Stimulated activated CD4-positive, alpha-beta T cell treated with anti-CD3 and anti-CD28 coated beads, Interleukin-15, amount 100 ng/mL, for 1 hour (primary cell): Measurements from ENCODE around the gene AGK.
"Not testable (repeated sequence)": the region's sequence is repeated elsewhere in the genome, so short reads cannot be mapped to it uniquely, and the experiment has no call there.

Experiments
- DNase-seq, 2 donors: peaks; one replicate each; pipeline ENCODE4 v3.0.0-alpha.2; 2020; ENCODE audit warnings: low read depth in 1 of 2, low spot score in 1 of 2

The AGK gene

GRCh38 chr7:141551782-141552181, 572 bp downstream of the AGK start:
- no peak for DNase-seq

- DNase-seq: no peak
Measured at GRCh38 chr7:141557360-141557759, 6.2 kb downstream of the AGK start.

- DNase-seq: not testable (repeated sequence)
Measured at GRCh38 chr7:141557831-141558531, 6.8 kb downstream of the AGK start.

- no peak for DNase-seq
Measured at GRCh38 chr7:141558544-141559183, 7.5 kb downstream of the AGK start.

DNA sequence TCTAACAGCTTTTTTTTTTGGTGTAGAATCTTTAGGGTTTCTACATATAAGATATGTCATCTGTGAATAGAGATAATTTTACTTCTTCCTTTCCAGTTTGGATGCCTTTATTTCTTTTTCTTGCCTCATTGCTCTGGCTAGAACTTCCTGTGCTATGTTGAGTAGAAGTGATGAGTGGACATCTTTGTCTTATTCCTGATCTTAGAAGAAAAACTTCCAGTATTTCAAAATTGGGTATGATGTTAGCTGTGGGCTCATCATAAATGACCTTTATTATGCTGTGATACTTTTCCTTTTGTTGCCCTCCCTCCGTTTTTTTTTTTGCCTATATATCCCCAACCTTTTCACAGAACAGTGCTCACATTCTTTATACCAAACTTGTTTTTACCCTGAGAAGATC, 8.8 kb downstream of the AGK start:
- DNase-seq: no peak

DNA sequence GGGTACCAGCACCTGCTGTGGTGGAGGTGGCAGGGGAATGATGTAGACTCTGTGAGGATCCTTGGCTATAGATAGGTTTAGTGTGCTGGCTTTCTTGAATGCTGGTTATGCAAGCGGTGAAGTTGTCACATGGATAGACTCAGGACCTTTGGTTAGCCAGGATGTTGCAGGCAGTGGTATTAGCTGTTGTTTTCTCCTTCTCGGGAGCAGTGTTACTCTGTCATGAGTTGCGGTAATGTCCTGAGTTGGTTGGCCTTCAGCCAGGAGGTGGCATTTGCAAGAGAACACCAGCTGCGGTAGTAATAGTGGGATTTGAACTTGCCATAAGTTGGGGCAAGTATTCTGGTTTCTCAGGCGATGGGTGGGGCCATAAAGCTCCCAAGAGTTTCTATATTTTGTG, 10.8 kb downstream of the AGK start:
- DNase-seq: no peak

GRCh38 chr7:141562543-141562942, 11.3 kb downstream of the AGK start:
- DNase-seq: no peak

- DNase-seq: no peak
Measured at GRCh38 chr7:141562972-141563371, 11.8 kb downstream of the AGK start.

GRCh38 chr7:141563956-141564623, 12.9 kb downstream of the AGK start:
- no peak for DNase-seq

- no peak for DNase-seq
Measured at GRCh38 chr7:141567432-141567831, 16.2 kb downstream of the AGK start.

GRCh38 chr7:141568227-141568626, 17.0 kb downstream of the AGK start:
- no peak for DNase-seq

GRCh38 chr7:141571059-141571458, 19.8 kb downstream of the AGK start:
- DNase-seq: no peak

DNA sequence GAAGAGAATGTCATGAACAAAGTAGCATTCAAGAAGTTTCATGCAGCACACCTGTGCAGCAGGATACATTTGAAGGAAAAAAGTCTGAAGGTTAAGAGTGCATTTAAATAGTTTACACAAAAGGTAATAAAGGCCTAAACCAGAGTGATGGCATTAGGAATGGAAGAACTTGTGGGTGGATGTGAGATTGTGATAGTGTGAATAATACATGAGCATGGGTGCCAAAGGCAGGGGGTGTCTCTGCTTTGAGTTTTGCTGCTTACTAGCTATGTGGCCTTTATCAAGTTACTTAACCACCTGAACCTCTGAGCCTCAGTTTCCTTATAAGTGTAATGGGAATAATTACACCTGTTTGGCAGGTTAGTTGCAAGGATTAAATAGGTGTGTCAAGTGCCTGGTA, 21.0 kb downstream of the AGK start:
- DNase-seq: no peak

GRCh38 chr7:141573511-141573910, 22.3 kb downstream of the AGK start:
- DNase-seq: no peak

- DNase-seq: no peak
Measured at GRCh38 chr7:141575164-141575563, 24.0 kb downstream of the AGK start.

DNA sequence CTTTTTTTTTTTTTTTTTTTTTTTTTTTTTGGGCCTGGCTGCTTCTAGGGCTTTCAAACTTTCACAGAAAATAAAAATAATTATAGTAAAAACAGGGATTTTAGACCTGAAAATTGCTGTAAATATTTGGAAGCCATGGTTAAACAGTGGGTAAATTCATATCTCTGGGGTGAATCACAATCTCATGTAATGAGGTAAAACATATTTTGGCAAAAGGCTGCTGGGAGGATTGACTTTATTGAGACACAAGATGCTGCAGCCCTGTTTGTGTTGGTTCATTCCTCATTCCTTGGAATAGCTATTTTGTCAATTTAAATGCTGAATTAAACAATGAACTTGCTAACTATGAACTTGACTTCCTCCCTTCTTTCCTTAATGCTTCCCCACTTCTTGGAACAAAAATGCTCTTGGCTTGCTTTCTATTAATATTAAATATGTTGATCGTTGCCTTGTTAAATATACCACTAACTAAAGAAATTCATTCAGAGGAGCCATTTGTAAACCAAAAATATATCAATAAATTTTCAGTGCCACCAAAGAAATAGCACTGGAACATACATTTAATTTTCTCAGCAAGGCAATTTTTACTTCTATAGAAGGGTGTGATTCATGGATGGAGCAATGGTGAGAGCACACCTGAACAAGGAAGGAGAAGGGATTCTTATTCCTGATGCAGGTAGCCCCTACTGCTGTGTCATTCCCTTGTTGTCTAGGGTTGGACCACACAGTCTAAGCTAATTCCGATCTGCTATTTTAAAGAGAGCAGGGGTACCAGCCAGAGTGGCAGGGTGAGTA, 24.6 kb downstream of the AGK start:
- no peak for DNase-seq

GRCh38 chr7:141577043-141577839, 26.0 kb downstream of the AGK start:
- no peak for DNase-seq

DNA sequence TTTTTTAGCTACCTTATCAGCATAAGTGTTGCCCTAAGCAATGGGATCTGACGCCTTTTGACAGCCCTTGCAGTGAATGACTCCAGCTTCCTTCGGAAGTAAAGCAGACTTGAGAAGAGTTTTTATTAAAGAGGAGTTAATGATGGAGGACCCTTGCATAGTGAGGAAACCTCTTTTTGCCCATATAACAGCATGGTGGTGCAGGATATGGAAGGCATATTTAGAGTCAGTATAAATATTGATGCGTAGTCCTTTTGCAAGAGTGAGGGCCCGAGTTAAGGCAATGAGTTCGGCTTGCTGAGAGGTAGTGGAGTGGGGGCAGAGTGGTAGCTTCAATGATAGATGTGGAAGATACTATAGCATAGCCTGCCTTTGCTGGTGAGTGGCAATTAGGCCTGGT, 28.7 kb downstream of the AGK start:
- not testable (repeated sequence) for DNase-seq

DNA sequence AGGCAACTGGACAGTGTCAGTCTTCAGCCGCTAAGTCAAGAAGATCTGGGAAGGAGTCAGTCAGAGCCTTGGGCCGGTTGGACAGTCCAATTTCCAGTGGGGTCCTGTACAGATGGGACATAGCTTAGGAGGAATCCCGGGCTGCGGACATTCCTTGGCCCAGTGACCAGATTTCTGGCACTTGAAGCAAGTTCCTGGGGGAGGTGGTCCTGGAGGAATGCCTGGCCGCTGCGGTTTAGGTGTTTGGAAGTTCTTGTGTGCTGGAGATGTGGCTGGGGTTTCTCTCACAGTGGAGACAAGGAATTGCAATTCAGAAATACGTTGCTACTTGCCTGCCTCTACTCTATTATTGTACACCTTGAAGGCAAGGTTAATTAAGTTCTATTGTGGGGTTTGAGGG, 30.9 kb downstream of the AGK start:
- DNase-seq: not testable (repeated sequence)

DNA sequence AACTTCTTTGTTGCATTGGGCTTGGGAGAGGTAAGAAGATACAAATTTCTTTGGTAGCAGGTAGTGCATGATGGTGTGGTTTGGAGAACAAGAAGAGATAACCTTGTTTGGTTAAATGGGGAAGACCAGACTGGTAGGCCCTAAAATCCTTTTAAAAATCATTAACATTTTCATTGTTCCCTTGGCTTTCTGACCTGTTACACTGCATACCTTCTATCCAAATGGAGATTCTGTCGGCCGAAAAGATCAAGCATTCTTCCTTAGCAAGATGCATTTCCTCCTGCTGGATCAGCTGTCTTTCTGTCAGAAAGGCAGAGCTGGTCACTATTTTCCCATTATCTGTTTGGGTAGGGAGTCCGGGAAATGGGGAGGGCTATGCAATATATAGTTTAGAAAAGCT, 33.7 kb downstream of the AGK start:
- DNase-seq: no peak
